Transverse colon (tissue), 3 donors: ENCODE measurements around the gene VPS35.

Experiments
- EP300 ChIP-seq: sonication (generic); formaldehyde crosslinking; IDR thresholded peaks from one replicate; pipeline ENCODE4 v1.6.1; 2017; ENCODE audit warnings: antibody characterized with exemption, low read depth
- TF ChIP-seq, protein P1 (sequence below), 5 experiments: fragments of 200-600 bp in 3 of 5; fragments of 450-650 bp in 2 of 5; sonication (generic) in 3 of 5; IDR thresholded peaks; 1 replicate in 2 of 5; 2 replicates in 3 of 5; pipeline ENCODE4 v1.5.1; 2016 to 2017; ENCODE audit warnings: antibody characterized with exemption in 5 of 5, inconsistent platforms in 3 of 5, mild to moderate bottlenecking in 2 of 5, moderate library complexity in 1 of 5

DNA sequence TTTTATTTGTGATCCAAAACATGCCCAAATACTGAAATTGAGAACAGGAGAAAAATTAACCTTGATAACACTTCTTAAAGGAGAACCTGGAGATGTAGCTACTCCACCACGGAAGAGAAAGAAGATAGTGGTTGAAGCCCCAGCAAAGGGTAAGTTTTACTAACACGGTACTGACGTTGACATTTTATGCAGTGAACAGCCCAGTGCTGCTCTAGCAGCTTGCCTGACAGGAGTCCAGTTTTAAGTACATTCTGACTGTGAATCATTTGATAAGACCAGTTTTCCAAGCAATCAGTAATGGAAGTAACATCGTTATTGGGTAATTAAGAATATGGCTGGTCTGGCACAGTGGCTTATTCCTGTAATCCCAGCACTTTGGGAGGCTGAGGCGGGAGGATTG, 7.0 kb upstream of the VPS35 start:
- TF ChIP-seq EP300, result no peak
- TF ChIP-seq, protein P1, sequence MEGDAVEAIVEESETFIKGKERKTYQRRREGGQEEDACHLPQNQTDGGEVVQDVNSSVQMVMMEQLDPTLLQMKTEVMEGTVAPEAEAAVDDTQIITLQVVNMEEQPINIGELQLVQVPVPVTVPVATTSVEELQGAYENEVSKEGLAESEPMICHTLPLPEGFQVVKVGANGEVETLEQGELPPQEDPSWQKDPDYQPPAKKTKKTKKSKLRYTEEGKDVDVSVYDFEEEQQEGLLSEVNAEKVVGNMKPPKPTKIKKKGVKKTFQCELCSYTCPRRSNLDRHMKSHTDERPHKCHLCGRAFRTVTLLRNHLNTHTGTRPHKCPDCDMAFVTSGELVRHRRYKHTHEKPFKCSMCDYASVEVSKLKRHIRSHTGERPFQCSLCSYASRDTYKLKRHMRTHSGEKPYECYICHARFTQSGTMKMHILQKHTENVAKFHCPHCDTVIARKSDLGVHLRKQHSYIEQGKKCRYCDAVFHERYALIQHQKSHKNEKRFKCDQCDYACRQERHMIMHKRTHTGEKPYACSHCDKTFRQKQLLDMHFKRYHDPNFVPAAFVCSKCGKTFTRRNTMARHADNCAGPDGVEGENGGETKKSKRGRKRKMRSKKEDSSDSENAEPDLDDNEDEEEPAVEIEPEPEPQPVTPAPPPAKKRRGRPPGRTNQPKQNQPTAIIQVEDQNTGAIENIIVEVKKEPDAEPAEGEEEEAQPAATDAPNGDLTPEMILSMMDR (IDR thresholded peaks at IDR 0.05), result no peak
